ENCODE data around the gene CCDC159.

- TF ChIP-seq CTCF (conservative IDR thresholded peaks at IDR 0.05; ENCODE audit: low read length): no peak
- no peak for TF ChIP-seq EZH2phosphoT487 (IDR thresholded peaks at IDR 0.05; ENCODE audit: borderline replicate concordance)
Observed at GRCh38 chr19:11338569-11339253, 7.6 kb upstream of the CCDC159 start.
